HFF-Myc (cell line): Measurements from ENCODE around the gene ATG9A.
"Not testable (repeated sequence)": the region's sequence is repeated elsewhere in the genome, so short reads cannot be mapped to it uniquely, and the experiment has no call there.

ENCODE experiments used
- DNase-seq: peaks from one replicate; pipeline ENCODE4 v3.0.0-alpha.2; 2011; ENCODE audit warnings: low read depth; ENCODE audit errors: extremely low read depth
- H3K4me3 ChIP-seq: replicated peaks from 2 replicates; pipeline ENCODE4 v1.5.1; 2011; ENCODE audit warnings: low read depth, mild to moderate bottlenecking, control low read depth, low read length
- CTCF ChIP-seq: IDR thresholded peaks from 2 replicates; pipeline ENCODE4 v1.5.1; 2012; ENCODE audit warnings: mild to moderate bottlenecking, low read depth, low read length, control low read depth; ENCODE audit errors: missing control alignments

The ATG9A gene

GRCh38 chr2:219266232-219266631, 36.8 kb upstream of the ATG9A start:
- H3K4me3 ChIP-seq, result no peak overlapping the region
- DNase-seq, result no peak
- no peak for TF ChIP-seq CTCF

GRCh38 chr2:219261024-219261855, 31.8 kb upstream of the ATG9A start:
- TF ChIP-seq CTCF, result no peak
- DNase-seq, result no peak
- H3K4me3 ChIP-seq, result no peak overlapping the region

- DNase-seq, H3K4me3 ChIP-seq: not testable (repeated sequence)
These were observed 29.5 kb upstream of the ATG9A start for GRCh38 chr2:219258942-219259341.

- no peak for DNase-seq
- no peak for TF ChIP-seq CTCF
- peak overlapping the region; percentile 48 for H3K4me3 ChIP-seq
These were observed 25.3 kb upstream of the ATG9A start for GRCh38 chr2:219254590-219255201.

- TF ChIP-seq CTCF, result no peak
- H3K4me3 ChIP-seq, result peak within 1 kb of the TSS; percentile 48
- no peak for DNase-seq
These were observed 24.5 kb upstream of the ATG9A start, which contains the start of gene TUBA4A for GRCh38 chr2:219253753-219254589. TUBA4A (minus strand) TSS chr2:219253918; CDS start chr2:219253858, 60 bp downstream.

- no peak for TF ChIP-seq CTCF
- peak within 1 kb of the TSS; percentile 48 for H3K4me3 ChIP-seq
- no peak for DNase-seq
These were observed 23.7 kb upstream of the ATG9A start, which contains the start of gene TUBA4B for GRCh38 chr2:219252900-219253752. TUBA4B (plus strand) TSS chr2:219253243; CDS start chr2:219253408, 165 bp downstream.
